HEK293 (cell line): Measurements from ENCODE around the gene DCN.

Experiments used
- ZBTB7A ChIP-seq: fragments of 450-650 bp; formaldehyde crosslinking; IDR thresholded peaks from 2 replicates; pipeline ENCODE4 v1.5.1; 2016; ENCODE audit warnings: low read depth, missing biosample characterization, missing genetic modification characterization
- ZSCAN30 ChIP-seq: fragments of 450-650 bp; IDR thresholded peaks from 2 replicates; pipeline ENCODE4 v1.5.1; 2018; ENCODE audit warnings: missing biosample characterization, mild to moderate bottlenecking, missing genetic modification characterization, moderate library complexity
- TF ChIP-seq, protein P1 (sequence below): fragments of 450-650 bp; formaldehyde crosslinking; IDR thresholded peaks from 2 replicates; pipeline ENCODE4 v1.5.1; 2016; ENCODE audit warnings: missing biosample characterization, missing genetic modification characterization

DNA sequence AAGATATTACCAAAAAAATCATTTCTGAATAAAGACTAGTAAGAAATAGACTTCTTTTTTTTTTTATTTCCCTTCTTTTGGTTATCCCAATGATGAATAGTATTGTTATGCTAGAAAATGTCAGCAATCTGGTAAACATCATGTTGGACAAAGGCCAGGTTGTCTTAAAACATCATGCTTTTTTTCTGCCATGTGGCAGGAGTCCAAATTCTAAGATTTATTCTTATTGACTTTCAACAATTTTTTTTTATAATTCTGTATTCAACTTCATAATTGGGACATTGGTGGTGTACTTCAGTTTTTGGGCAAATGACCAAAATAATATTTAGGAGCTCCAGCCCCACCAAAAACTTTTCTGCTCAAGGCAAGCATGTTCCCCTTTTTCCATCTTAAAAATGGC is 10.5 kb downstream of the DCN start:
- TF ChIP-seq, protein P1, sequence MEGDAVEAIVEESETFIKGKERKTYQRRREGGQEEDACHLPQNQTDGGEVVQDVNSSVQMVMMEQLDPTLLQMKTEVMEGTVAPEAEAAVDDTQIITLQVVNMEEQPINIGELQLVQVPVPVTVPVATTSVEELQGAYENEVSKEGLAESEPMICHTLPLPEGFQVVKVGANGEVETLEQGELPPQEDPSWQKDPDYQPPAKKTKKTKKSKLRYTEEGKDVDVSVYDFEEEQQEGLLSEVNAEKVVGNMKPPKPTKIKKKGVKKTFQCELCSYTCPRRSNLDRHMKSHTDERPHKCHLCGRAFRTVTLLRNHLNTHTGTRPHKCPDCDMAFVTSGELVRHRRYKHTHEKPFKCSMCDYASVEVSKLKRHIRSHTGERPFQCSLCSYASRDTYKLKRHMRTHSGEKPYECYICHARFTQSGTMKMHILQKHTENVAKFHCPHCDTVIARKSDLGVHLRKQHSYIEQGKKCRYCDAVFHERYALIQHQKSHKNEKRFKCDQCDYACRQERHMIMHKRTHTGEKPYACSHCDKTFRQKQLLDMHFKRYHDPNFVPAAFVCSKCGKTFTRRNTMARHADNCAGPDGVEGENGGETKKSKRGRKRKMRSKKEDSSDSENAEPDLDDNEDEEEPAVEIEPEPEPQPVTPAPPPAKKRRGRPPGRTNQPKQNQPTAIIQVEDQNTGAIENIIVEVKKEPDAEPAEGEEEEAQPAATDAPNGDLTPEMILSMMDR (tag by site-specific recombination) = no peak
- TF ChIP-seq ZSCAN30 (tag by site-specific recombination) (no peak), ZBTB7A (tag by site-specific recombination) (no peak)
